MM.1S (cell line): ENCODE results near the gene SIRPB2.

Source experiments
- DNase-seq: peaks from one replicate; pipeline ENCODE4 v3.0.0-alpha.2; 2015
- H2AFZ ChIP-seq: fragments of 300-600 bp; sonication (generic); 2 replicates; pipeline ENCODE4 v1.6.0; 2016; ENCODE audit warnings: antibody characterized with exemption, low read length
- H3F3A ChIP-seq: fragments of 300-600 bp; sonication (generic); 2 replicates; pipeline ENCODE4 v1.6.1; 2016; ENCODE audit warnings: mild to moderate bottlenecking, antibody characterized with exemption, low read length, moderate library complexity, mixed read lengths; ENCODE audit not compliant: insufficient read depth
- H3K27ac ChIP-seq: fragments of 300-600 bp; sonication (generic); 2 replicates; pipeline ENCODE4 v1.5.1; 2016; ENCODE audit warnings: mild to moderate bottlenecking, low read length
- H3K27me3 ChIP-seq: fragments of 300-600 bp; sonication (generic); replicated peaks from 2 replicates; pipeline ENCODE4 v1.6.0; 2016; ENCODE audit warnings: low read length; ENCODE audit not compliant: insufficient read depth
- H3K36me3 ChIP-seq: fragments of 300-600 bp; sonication (generic); replicated peaks from 2 replicates; pipeline ENCODE4 v1.6.1; 2016; ENCODE audit warnings: mild to moderate bottlenecking, low read length, mixed read lengths; ENCODE audit not compliant: insufficient read depth
- H3K4me1 ChIP-seq: fragments of 300-600 bp; sonication (generic); 2 replicates; pipeline ENCODE4 v1.6.1; 2016; ENCODE audit warnings: low read length, mixed read lengths
- H3K4me2 ChIP-seq: fragments of 300-600 bp; sonication (generic); 2 replicates; pipeline ENCODE4 v1.6.0; 2016; ENCODE audit warnings: low read depth, low read length
- H3K4me3 ChIP-seq: fragments of 300-600 bp; sonication (generic); 2 replicates; pipeline ENCODE4 v1.5.1; 2016; ENCODE audit warnings: low read length, mixed read lengths
- H3K79me2 ChIP-seq: fragments of 300-600 bp; sonication (generic); 2 replicates; pipeline ENCODE4 v1.6.1; 2016; ENCODE audit warnings: mixed run types, low read length, mixed read lengths
- H3K9ac ChIP-seq: fragments of 300-600 bp; sonication (generic); 2 replicates; pipeline ENCODE4 v1.6.1; 2016; ENCODE audit warnings: low read length, mixed read lengths
- H3K9me2 ChIP-seq: fragments of 300-600 bp; sonication (generic); replicated peaks from 2 replicates; pipeline ENCODE4 v1.6.1; 2016; ENCODE audit warnings: mild to moderate bottlenecking, low read length, mixed read lengths; ENCODE audit not compliant: insufficient read depth
- H3K9me3 ChIP-seq: fragments of 300-600 bp; sonication (generic); replicated peaks from 2 replicates; pipeline ENCODE4 v1.6.1; 2016; ENCODE audit warnings: mild to moderate bottlenecking, low read length, mixed read lengths; ENCODE audit not compliant: insufficient read depth
- H4K20me1 ChIP-seq: fragments of 300-600 bp; sonication (generic); 2 replicates; pipeline ENCODE4 v1.6.1; 2016; ENCODE audit warnings: mild to moderate bottlenecking, low read length, moderate library complexity, mixed read lengths; ENCODE audit not compliant: insufficient read depth
- EZH2 ChIP-seq: fragments of 300-600 bp; sonication (generic); optimal IDR thresholded peaks from 2 replicates; pipeline ENCODE3; 2017; ENCODE audit warnings: low read depth, mild to moderate bottlenecking, antibody characterized with exemption, low read length, mixed read lengths
- EZH2phosphoT487 ChIP-seq: fragments of 300-600 bp; sonication (generic); IDR thresholded peaks from 2 replicates; pipeline ENCODE4 v1.6.1; 2018; ENCODE audit warnings: antibody characterized with exemption, low read length
- TF ChIP-seq, protein P1 (sequence below): fragments of 300-600 bp; sonication (generic); IDR thresholded peaks from 2 replicates; pipeline ENCODE4 v1.5.1; 2016; ENCODE audit warnings: antibody characterized with exemption, low read length, mixed read lengths

SIRPB2 gene

GRCh38 chr20:1527923-1528322 lies 36.7 kb upstream of the SIRPB2 start:
- no peak overlapping the region for H3K27ac ChIP-seq
- H3K79me2 ChIP-seq = no peaks in the 10 kb centered on the region
- H3K9me2 ChIP-seq = no peaks in the 10 kb centered on the region
- no peak for DNase-seq
- H4K20me1 ChIP-seq = no peaks in the 10 kb centered on the region
- H3K4me3 ChIP-seq = no peak overlapping the region
- TF ChIP-seq EZH2phosphoT487 (no peak), EZH2 (no peak)
- TF ChIP-seq, protein P1, sequence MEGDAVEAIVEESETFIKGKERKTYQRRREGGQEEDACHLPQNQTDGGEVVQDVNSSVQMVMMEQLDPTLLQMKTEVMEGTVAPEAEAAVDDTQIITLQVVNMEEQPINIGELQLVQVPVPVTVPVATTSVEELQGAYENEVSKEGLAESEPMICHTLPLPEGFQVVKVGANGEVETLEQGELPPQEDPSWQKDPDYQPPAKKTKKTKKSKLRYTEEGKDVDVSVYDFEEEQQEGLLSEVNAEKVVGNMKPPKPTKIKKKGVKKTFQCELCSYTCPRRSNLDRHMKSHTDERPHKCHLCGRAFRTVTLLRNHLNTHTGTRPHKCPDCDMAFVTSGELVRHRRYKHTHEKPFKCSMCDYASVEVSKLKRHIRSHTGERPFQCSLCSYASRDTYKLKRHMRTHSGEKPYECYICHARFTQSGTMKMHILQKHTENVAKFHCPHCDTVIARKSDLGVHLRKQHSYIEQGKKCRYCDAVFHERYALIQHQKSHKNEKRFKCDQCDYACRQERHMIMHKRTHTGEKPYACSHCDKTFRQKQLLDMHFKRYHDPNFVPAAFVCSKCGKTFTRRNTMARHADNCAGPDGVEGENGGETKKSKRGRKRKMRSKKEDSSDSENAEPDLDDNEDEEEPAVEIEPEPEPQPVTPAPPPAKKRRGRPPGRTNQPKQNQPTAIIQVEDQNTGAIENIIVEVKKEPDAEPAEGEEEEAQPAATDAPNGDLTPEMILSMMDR = no peak
- H3K27me3 ChIP-seq = no peaks in the 10 kb centered on the region
- no peaks in the 10 kb centered on the region for H3K9me3 ChIP-seq
- no peaks in the 10 kb centered on the region for H3F3A ChIP-seq
- H2AFZ ChIP-seq = no peak overlapping the region
- no peaks in the 10 kb centered on the region for H3K36me3 ChIP-seq
- peaks cover 13% of the 10 kb centered on the region for H3K4me1 ChIP-seq
- H3K9ac ChIP-seq = no peak overlapping the region
- no peak overlapping the region for H3K4me2 ChIP-seq

DNA sequence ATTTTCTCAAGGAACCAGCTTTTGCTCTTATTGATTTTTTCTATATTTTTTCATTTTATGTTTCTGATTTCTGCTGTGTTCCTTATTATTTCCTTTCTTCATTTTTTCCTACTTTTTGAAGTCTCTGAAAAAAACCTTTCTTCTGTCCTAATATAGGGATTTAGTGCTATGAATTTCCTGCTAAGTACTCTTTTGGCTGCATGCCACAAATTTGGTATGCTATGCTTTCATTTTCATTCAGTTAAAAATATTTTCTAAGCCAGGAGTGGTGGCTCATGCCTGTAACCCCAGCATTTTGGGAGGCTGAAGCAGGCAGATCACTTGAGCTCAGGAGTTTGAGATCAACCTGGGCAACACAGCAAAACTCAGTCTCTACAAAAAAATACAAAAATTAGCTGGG lies 35.7 kb upstream of the SIRPB2 start:
- no peaks in the 10 kb centered on the region for H3K36me3 ChIP-seq
- H3K9me3 ChIP-seq = no peaks in the 10 kb centered on the region
- H4K20me1 ChIP-seq = no peaks in the 10 kb centered on the region
- H3K27ac ChIP-seq = no peak overlapping the region
- no peaks in the 10 kb centered on the region for H3K79me2 ChIP-seq
- peaks cover 13% of the 10 kb centered on the region for H3K4me1 ChIP-seq
- H3K27me3 ChIP-seq = no peaks in the 10 kb centered on the region
- H3K4me2 ChIP-seq = no peak overlapping the region
- peak; percentile 40 for DNase-seq
- no peak overlapping the region for H3K9ac ChIP-seq
- TF ChIP-seq EZH2 = no peak
- TF ChIP-seq, protein P1 = no peak
- no peak for TF ChIP-seq EZH2phosphoT487
- no peaks in the 10 kb centered on the region for H3K9me2 ChIP-seq
- H3K4me3 ChIP-seq = no peak overlapping the region
- no peak overlapping the region for H2AFZ ChIP-seq
- H3F3A ChIP-seq = no peaks in the 10 kb centered on the region

DNA sequence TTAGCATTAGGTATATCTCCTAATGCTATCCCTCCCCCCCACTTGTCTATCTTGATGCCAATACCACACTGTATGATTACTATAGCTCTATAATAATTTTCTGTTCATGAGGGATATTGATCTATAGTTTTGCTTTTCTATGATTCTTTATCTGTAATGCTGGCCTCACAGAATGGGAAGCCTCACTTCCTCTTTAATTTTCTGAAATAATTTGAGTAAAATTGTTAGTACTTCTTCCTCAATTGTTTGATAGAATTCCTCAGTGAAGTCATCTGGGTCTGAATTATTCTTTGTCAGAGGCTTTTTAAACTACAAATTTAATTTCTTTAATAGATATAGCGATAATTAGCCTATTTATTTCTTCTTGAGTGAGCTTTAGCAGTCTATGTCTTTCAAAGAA lies 35.1 kb upstream of the SIRPB2 start:
- Histone ChIP-seq H3K4me3 (no peak overlapping the region), H3K9ac (no peak overlapping the region), H2AFZ (no peak overlapping the region), H3K9me3 (no peaks in the 10 kb centered on the region), H3K79me2 (no peaks in the 10 kb centered on the region), H3K27me3 (no peaks in the 10 kb centered on the region), H3K4me2 (no peak overlapping the region), H3K9me2 (no peaks in the 10 kb centered on the region), H3K27ac (no peak overlapping the region), H4K20me1 (no peaks in the 10 kb centered on the region), H3K36me3 (no peaks in the 10 kb centered on the region), H3F3A (no peaks in the 10 kb centered on the region), H3K4me1 (peaks cover 13% of the 10 kb centered on the region)
- no peak for TF ChIP-seq EZH2phosphoT487
- TF ChIP-seq, protein P1 = no peak
- DNase-seq = no peak
